Measurements from ENCODE around the gene OTUD5. TPM values are rescaled to one million over a fixed set of nuclear protein-coding genes. Genes with fewer than 3 reads are reported as not detected.
A peak's percentile ranks its signal among the peaks of the same experiment; 100 is the strongest.

The OTUD5 gene
- total and polyA plus RNA-seq, 10 donors, result 29.6 to 65.8 (median 55.1) TPM

DNA sequence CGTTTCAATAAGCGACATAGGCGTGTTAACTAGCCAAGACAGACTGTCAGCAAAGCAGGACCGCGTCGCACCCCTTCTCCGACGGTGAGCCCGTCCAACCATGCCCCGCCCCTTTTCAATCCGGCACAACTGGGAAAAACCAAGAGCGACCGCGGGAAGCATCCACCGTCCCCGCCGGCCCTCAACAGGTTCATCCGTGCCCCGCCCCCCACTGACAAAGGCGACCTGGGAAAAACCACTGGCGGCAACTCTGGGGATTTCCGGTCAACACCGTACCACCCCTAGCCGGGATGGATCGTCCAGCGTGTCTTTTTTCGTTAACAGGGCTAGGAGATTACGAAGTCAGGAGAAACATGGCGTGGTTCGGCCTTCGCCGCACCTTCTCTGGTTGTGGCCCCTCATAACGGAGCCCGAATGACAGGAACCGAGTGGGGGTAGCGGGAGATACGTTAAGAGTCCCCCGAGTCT, 60.2 kb downstream of the OTUD5 start:
- peaks cover 0 to 57% (median 22%) of the 10 kb centered on the region in 6 donors for H3K36me3 ChIP-seq
- peaks cover 2 to 42% (median 23%) of the 10 kb centered on the region in 6 donors for H3K4me1 ChIP-seq
- H3K4me3 ChIP-seq, result peak overlapping the region; percentile 47 to 81 (median 54)
- intact Hi-C loops (cut with DNase I; ENCODE audit: low total_unique reads), result loop anchor here (10.0 kb wide), 2 partner anchors 48 to 92 kb away; partner anchors contain the start of gene HDAC6
- H3K27ac ChIP-seq, result peak overlapping the region; percentile 92 to 98 (median 96)
- DNase-seq, result peak; percentile 89
- 0 to 57% (median 1%) methylated on average over 1 to 38 of the region's 38 CpGs for whole genome bisulfite sequencing, 5 donors
- peaks cover 0 to 7% (median 0%) of the 10 kb centered on the region in 8 donors for H3K9me3 ChIP-seq
- no peaks in the 10 kb centered on the region for H3K27me3 ChIP-seq (replicated peaks in 1 of 7)
- TF ChIP-seq POLR2A (IDR thresholded peaks at IDR 0.05), result no peak
- TF ChIP-seq POLR2AphosphoS5 (IDR thresholded peaks at IDR 0.05), result no peak
- TF ChIP-seq, protein P1, sequence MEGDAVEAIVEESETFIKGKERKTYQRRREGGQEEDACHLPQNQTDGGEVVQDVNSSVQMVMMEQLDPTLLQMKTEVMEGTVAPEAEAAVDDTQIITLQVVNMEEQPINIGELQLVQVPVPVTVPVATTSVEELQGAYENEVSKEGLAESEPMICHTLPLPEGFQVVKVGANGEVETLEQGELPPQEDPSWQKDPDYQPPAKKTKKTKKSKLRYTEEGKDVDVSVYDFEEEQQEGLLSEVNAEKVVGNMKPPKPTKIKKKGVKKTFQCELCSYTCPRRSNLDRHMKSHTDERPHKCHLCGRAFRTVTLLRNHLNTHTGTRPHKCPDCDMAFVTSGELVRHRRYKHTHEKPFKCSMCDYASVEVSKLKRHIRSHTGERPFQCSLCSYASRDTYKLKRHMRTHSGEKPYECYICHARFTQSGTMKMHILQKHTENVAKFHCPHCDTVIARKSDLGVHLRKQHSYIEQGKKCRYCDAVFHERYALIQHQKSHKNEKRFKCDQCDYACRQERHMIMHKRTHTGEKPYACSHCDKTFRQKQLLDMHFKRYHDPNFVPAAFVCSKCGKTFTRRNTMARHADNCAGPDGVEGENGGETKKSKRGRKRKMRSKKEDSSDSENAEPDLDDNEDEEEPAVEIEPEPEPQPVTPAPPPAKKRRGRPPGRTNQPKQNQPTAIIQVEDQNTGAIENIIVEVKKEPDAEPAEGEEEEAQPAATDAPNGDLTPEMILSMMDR (IDR thresholded peaks at IDR 0.05 in 8 of 11, conservative IDR thresholded peaks at IDR 0.05 in 3 of 11), result no peak

DNA sequence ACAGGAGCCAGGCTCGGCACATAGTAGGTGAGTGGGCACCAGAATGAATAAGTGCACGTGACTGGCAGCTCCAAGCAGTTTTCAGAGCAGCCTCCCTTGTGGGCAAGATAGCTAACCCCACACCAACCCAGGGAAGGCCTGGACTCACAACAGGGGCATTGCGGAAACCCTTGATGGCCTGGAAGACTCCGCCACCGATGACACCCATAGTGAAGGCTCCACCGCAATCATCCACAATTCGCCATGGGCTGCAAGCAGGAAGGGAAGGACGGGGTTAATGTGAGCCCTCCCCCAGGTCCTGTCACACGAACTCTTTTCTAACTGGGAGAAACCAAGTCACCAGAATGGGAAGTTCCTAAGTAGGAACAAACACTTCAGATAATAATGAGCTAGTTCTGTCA, 60.8 kb downstream of the OTUD5 start:
- Histone ChIP-seq H3K36me3 (peaks cover 0 to 52% (median 16%) of the 10 kb centered on the region in 6 donors), H3K9me3 (peaks cover 0 to 7% (median 0%) of the 10 kb centered on the region in 8 donors), H3K27ac (peak overlapping the region in 7 of 8 donors; percentile 92 to 98 (median 96)), H3K27me3 (replicated peaks in 1 of 7) (peaks cover 0 to 3% (median 0%) of the 10 kb centered on the region in 7 donors), H3K4me1 (peaks cover 2 to 47% (median 25%) of the 10 kb centered on the region in 6 donors), H3K4me3 (peak overlapping the region; percentile 47 to 81 (median 54))
- intact Hi-C loops (cut with DNase I; ENCODE audit: low total_unique reads), result loop anchor here (10.0 kb wide), 2 partner anchors 48 to 92 kb away; partner anchors contain the start of gene HDAC6
- no peak for TF ChIP-seq POLR2AphosphoS5 (IDR thresholded peaks at IDR 0.05)
- TF ChIP-seq, protein P1 (IDR thresholded peaks at IDR 0.05 in 8 of 11, conservative IDR thresholded peaks at IDR 0.05 in 3 of 11), result no peak
- TF ChIP-seq POLR2A (IDR thresholded peaks at IDR 0.05), result no peak
- DNase-seq, result peak; percentile 58
- 51 to 68% (median 60%) methylated on average over 9 of the region's 9 CpGs for WGBS, 5 donors

- Histone ChIP-seq H3K27me3 (replicated peaks in 1 of 7) (peaks cover 0 to 7% (median 0%) of the 10 kb centered on the region in 7 donors), H3K4me3 (no peak overlapping the region), H3K36me3 (peaks cover 0 to 36% (median 12%) of the 10 kb centered on the region in 6 donors), H3K4me1 (peaks cover 2 to 51% (median 26%) of the 10 kb centered on the region in 6 donors), H3K9me3 (peaks cover 0 to 7% (median 0%) of the 10 kb centered on the region in 8 donors), H3K27ac (no peak overlapping the region)
- intact Hi-C loops (cut with DNase I; ENCODE audit: low total_unique reads), result loop anchor here (10.0 kb wide), 2 partner anchors 50 to 90 kb away; partner anchors contain the start of gene HDAC6
- 71 to 84% (median 77%) methylated on average over 4 to 6 of the region's 6 CpGs for WGBS, 5 donors
- TF ChIP-seq POLR2AphosphoS5 (IDR thresholded peaks at IDR 0.05), result no peak
- TF ChIP-seq POLR2A (IDR thresholded peaks at IDR 0.05), result no peak
- TF ChIP-seq, protein P1 (IDR thresholded peaks at IDR 0.05 in 8 of 11, conservative IDR thresholded peaks at IDR 0.05 in 3 of 11), result no peak
- DNase-seq, result no peak
These were observed 62.5 kb downstream of the OTUD5 start for GRCh38 chrX:48894891-48895290.
